Measurements from ENCODE around the gene ANKRD28. TPM values are rescaled to one million over a fixed set of nuclear protein-coding genes. Genes with fewer than 3 reads are reported as not detected.
"Not testable (repeated sequence)": the region's sequence is repeated elsewhere in the genome, so short reads cannot be mapped to it uniquely, and the experiment has no call there.

Gene ANKRD28
- total RNA-seq, 6 experiments from 2014 or later = 16.4 to 32.2 (median 25.7) TPM

- H3K4me3 ChIP-seq = no peak overlapping the region
- H3K36me3 ChIP-seq = no peaks in the 10 kb centered on the region
- peaks cover 0 to 16% (median 0%) of the 10 kb centered on the region in 4 donors for H3K4me1 ChIP-seq
- no peak overlapping the region for H3K27ac ChIP-seq
- intact Hi-C loops (cut with DNase I) = no loop called here
- ATAC-seq = no peak
- DNase-seq = no peak
- H3K27me3 ChIP-seq = no peaks in the 10 kb centered on the region
- H3K9me3 ChIP-seq = no peaks in the 10 kb centered on the region
- 88% methylated on average over 3 of the region's 3 CpGs for WGBS (ENCODE audit: insufficient coverage, low coverage, low lambda C conversion rate, missing lambda C conversion rate)
- TF ChIP-seq CTCF (IDR thresholded peaks at IDR 0.05) (no peak), POLR2A (IDR thresholded peaks at IDR 0.05) (no peak)
These were observed 54.2 kb downstream of the ANKRD28 start for GRCh38 chr3:15743587-15744009.

GRCh38 chr3:15742236-15742635, 55.5 kb downstream of the ANKRD28 start:
- H3K27ac ChIP-seq; H3K36me3 ChIP-seq; H3K9me3 ChIP-seq; ATAC-seq; H3K27me3 ChIP-seq; H3K4me3 ChIP-seq; intact Hi-C loops (cut with DNase I); DNase-seq: not testable (repeated sequence)
- no CpG with 5 or more reads among the region's 26 CpGs for WGBS (ENCODE audit: insufficient coverage, low coverage, low lambda C conversion rate, missing lambda C conversion rate)
- H3K4me1 ChIP-seq = peaks cover 0 to 16% (median 0%) of the 10 kb centered on the region in 4 donors

- intact Hi-C loops (cut with DNase I); H3K9me3 ChIP-seq; ATAC-seq; DNase-seq; H3K4me3 ChIP-seq; H3K27me3 ChIP-seq; H3K36me3 ChIP-seq; H3K27ac ChIP-seq; H3K4me1 ChIP-seq: not testable (repeated sequence)
- 86% methylated on average over 1 of the region's 11 CpGs for WGBS (ENCODE audit: insufficient coverage, low coverage, low lambda C conversion rate, missing lambda C conversion rate)
These were observed 59.2 kb downstream of the ANKRD28 start for GRCh38 chr3:15738616-15739005.

- H3K4me1 ChIP-seq = no peaks in the 10 kb centered on the region
- TF ChIP-seq POLR2A (IDR thresholded peaks at IDR 0.05) (no peak), CTCF (IDR thresholded peaks at IDR 0.05) (no peak)
- DNase-seq (no peak), ATAC-seq (no peak)
- no peaks in the 10 kb centered on the region for H3K27me3 ChIP-seq
- peaks cover 0 to 3% (median 0%) of the 10 kb centered on the region in 4 donors for H3K36me3 ChIP-seq
- H3K27ac ChIP-seq = no peak overlapping the region
- 85% methylated on average over 2 of the region's 2 CpGs for WGBS (ENCODE audit: insufficient coverage, low coverage, low lambda C conversion rate, missing lambda C conversion rate)
- no peak overlapping the region for H3K4me3 ChIP-seq
- no peaks in the 10 kb centered on the region for H3K9me3 ChIP-seq
- intact Hi-C loops (cut with DNase I) = no loop called here
These were observed 66.8 kb downstream of the ANKRD28 start for GRCh38 chr3:15731024-15731423.

GRCh38 chr3:15728766-15729165, 69.0 kb downstream of the ANKRD28 start:
- no peak overlapping the region for H3K27ac ChIP-seq
- DNase-seq = no peak
- no peaks in the 10 kb centered on the region for H3K36me3 ChIP-seq
- TF ChIP-seq CTCF (IDR thresholded peaks at IDR 0.05) (no peak), POLR2A (IDR thresholded peaks at IDR 0.05) (no peak)
- intact Hi-C loops (cut with DNase I) = no loop called here
- no peak for ATAC-seq
- H3K4me3 ChIP-seq = no peak overlapping the region
- peaks cover 0 to 4% (median 0%) of the 10 kb centered on the region in 4 donors for H3K4me1 ChIP-seq
- no peaks in the 10 kb centered on the region for H3K27me3 ChIP-seq
- no peaks in the 10 kb centered on the region for H3K9me3 ChIP-seq

- H3K27ac ChIP-seq = no peak overlapping the region
- H3K27me3 ChIP-seq = no peaks in the 10 kb centered on the region
- TF ChIP-seq CTCF (IDR thresholded peaks at IDR 0.05) (no peak), POLR2A (IDR thresholded peaks at IDR 0.05) (no peak)
- intact Hi-C loops (cut with DNase I) = no loop called here
- H3K4me1 ChIP-seq = peaks cover 0 to 20% (median 0%) of the 10 kb centered on the region in 4 donors
- no peak for ATAC-seq
- no peak overlapping the region for H3K4me3 ChIP-seq
- H3K9me3 ChIP-seq = no peaks in the 10 kb centered on the region
- DNase-seq = no peak
- no peaks in the 10 kb centered on the region for H3K36me3 ChIP-seq
- 96% methylated on average over 2 of the region's 2 CpGs for WGBS (ENCODE audit: insufficient coverage, low coverage, low lambda C conversion rate, missing lambda C conversion rate)
These were observed 70.9 kb downstream of the ANKRD28 start for GRCh38 chr3:15726881-15727280.
